ENCODE measurements around the gene EIF4EBP3.

The EIF4EBP3 gene

GRCh38 chr5:140548791-140549190 is 1.3 kb downstream of the EIF4EBP3 start:
- Histone ChIP-seq H3K36me3 (ENCODE audit: insufficient read depth, low read length) (peaks cover 74% of the 10 kb centered on the region), H3K9me3 (ENCODE audit: low read length) (no peaks in the 10 kb centered on the region), H3K4me3 (ENCODE audit: low read length) (no peak overlapping the region), H3K27me3 (ENCODE audit: insufficient read depth, low read length) (no peaks in the 10 kb centered on the region), H3K4me1 (ENCODE audit: insufficient read depth, low read length) (no peaks in the 10 kb centered on the region), H2AFZ (ENCODE audit: low read depth, low read length) (no peak overlapping the region)

- peaks cover 71% of the 10 kb centered on the region for H3K36me3 ChIP-seq (ENCODE audit: insufficient read depth, low read length)
- no peaks in the 10 kb centered on the region for H3K27me3 ChIP-seq (ENCODE audit: insufficient read depth, low read length)
- H3K4me1 ChIP-seq (ENCODE audit: insufficient read depth, low read length), result no peaks in the 10 kb centered on the region
- no peak overlapping the region for H2AFZ ChIP-seq (ENCODE audit: low read depth, low read length)
- H3K9me3 ChIP-seq (ENCODE audit: low read length), result no peaks in the 10 kb centered on the region
- no peak overlapping the region for H3K4me3 ChIP-seq (ENCODE audit: low read length)
Observed at GRCh38 chr5:140549237-140550144, 2.0 kb downstream of the EIF4EBP3 start.

- Histone ChIP-seq H3K36me3 (ENCODE audit: insufficient read depth, low read length) (peaks cover 65% of the 10 kb centered on the region), H3K9me3 (ENCODE audit: low read length) (no peaks in the 10 kb centered on the region), H2AFZ (ENCODE audit: low read depth, low read length) (no peak overlapping the region), H3K4me3 (ENCODE audit: low read length) (no peak overlapping the region), H3K4me1 (ENCODE audit: insufficient read depth, low read length) (peaks cover under 1% of the 10 kb centered on the region), H3K27me3 (ENCODE audit: insufficient read depth, low read length) (no peaks in the 10 kb centered on the region)
Observed at GRCh38 chr5:140550147-140551079, 3.0 kb downstream of the EIF4EBP3 start.

- H3K27me3 ChIP-seq (ENCODE audit: insufficient read depth, low read length), result no peaks in the 10 kb centered on the region
- no peaks in the 10 kb centered on the region for H3K9me3 ChIP-seq (ENCODE audit: low read length)
- peaks cover 11% of the 10 kb centered on the region for H3K4me1 ChIP-seq (ENCODE audit: insufficient read depth, low read length)
- no peak overlapping the region for H2AFZ ChIP-seq (ENCODE audit: low read depth, low read length)
- peaks cover 57% of the 10 kb centered on the region for H3K36me3 ChIP-seq (ENCODE audit: insufficient read depth, low read length)
- H3K4me3 ChIP-seq (ENCODE audit: low read length), result no peak overlapping the region
Observed at GRCh38 chr5:140551872-140552271, 4.4 kb downstream of the EIF4EBP3 start.

GRCh38 chr5:140553657-140554056 is 6.2 kb downstream of the EIF4EBP3 start:
- peaks cover 49% of the 10 kb centered on the region for H3K36me3 ChIP-seq (ENCODE audit: insufficient read depth, low read length)
- no peak overlapping the region for H3K4me3 ChIP-seq (ENCODE audit: low read length)
- no peaks in the 10 kb centered on the region for H3K27me3 ChIP-seq (ENCODE audit: insufficient read depth, low read length)
- H3K4me1 ChIP-seq (ENCODE audit: insufficient read depth, low read length), result peaks cover 17% of the 10 kb centered on the region
- H3K9me3 ChIP-seq (ENCODE audit: low read length), result no peaks in the 10 kb centered on the region
- H2AFZ ChIP-seq (ENCODE audit: low read depth, low read length), result no peak overlapping the region

- Histone ChIP-seq H3K36me3 (ENCODE audit: insufficient read depth, low read length) (peaks cover 41% of the 10 kb centered on the region), H3K4me3 (ENCODE audit: low read length) (no peak overlapping the region), H3K27me3 (ENCODE audit: insufficient read depth, low read length) (no peaks in the 10 kb centered on the region), H3K9me3 (ENCODE audit: low read length) (no peaks in the 10 kb centered on the region), H3K4me1 (ENCODE audit: insufficient read depth, low read length) (peaks cover 17% of the 10 kb centered on the region), H2AFZ (ENCODE audit: low read depth, low read length) (no peak overlapping the region)
Observed at GRCh38 chr5:140554454-140554853, 7.0 kb downstream of the EIF4EBP3 start.

- Histone ChIP-seq H3K4me1 (ENCODE audit: insufficient read depth, low read length) (peaks cover 17% of the 10 kb centered on the region), H2AFZ (ENCODE audit: low read depth, low read length) (no peak overlapping the region), H3K4me3 (ENCODE audit: low read length) (peak overlapping the region; percentile 73), H3K27me3 (ENCODE audit: insufficient read depth, low read length) (no peaks in the 10 kb centered on the region), H3K9me3 (ENCODE audit: low read length) (no peaks in the 10 kb centered on the region), H3K36me3 (ENCODE audit: insufficient read depth, low read length) (peaks cover 27% of the 10 kb centered on the region)
Observed at GRCh38 chr5:140555747-140556312, 8.4 kb downstream of the EIF4EBP3 start.

- peaks cover 17% of the 10 kb centered on the region for H3K4me1 ChIP-seq (ENCODE audit: insufficient read depth, low read length)
- H3K4me3 ChIP-seq (ENCODE audit: low read length), result peak overlapping the region; percentile 73
- H3K36me3 ChIP-seq (ENCODE audit: insufficient read depth, low read length), result peaks cover 21% of the 10 kb centered on the region
- H2AFZ ChIP-seq (ENCODE audit: low read depth, low read length), result no peak overlapping the region
- no peaks in the 10 kb centered on the region for H3K27me3 ChIP-seq (ENCODE audit: insufficient read depth, low read length)
- no peaks in the 10 kb centered on the region for H3K9me3 ChIP-seq (ENCODE audit: low read length)
Observed at GRCh38 chr5:140556438-140556837, 9.0 kb downstream of the EIF4EBP3 start.

GRCh38 chr5:140557136-140557805 is 9.8 kb downstream of the EIF4EBP3 start, which contains the start of gene SRA1:
TSS of gene SRA1 (minus strand) at chr5:140557473. CDS start at chr5:140557452, 21 bp downstream.
- peak within 1 kb of the TSS; percentile 73 for H3K4me3 ChIP-seq (ENCODE audit: low read length)
- H3K9me3 ChIP-seq (ENCODE audit: low read length), result no peaks in the 10 kb centered on the region
- peaks cover 15% of the 10 kb centered on the region for H3K36me3 ChIP-seq (ENCODE audit: insufficient read depth, low read length)
- H2AFZ ChIP-seq (ENCODE audit: low read depth, low read length), result peak within 1 kb of the TSS; percentile 46
- H3K27me3 ChIP-seq (ENCODE audit: insufficient read depth, low read length), result no peaks in the 10 kb centered on the region
- peaks cover 17% of the 10 kb centered on the region for H3K4me1 ChIP-seq (ENCODE audit: insufficient read depth, low read length)

GRCh38 chr5:140557965-140558364 is 10.5 kb downstream of the EIF4EBP3 start:
- H3K36me3 ChIP-seq (ENCODE audit: insufficient read depth, low read length), result peaks cover 14% of the 10 kb centered on the region
- H3K4me1 ChIP-seq (ENCODE audit: insufficient read depth, low read length), result peaks cover 17% of the 10 kb centered on the region
- no peaks in the 10 kb centered on the region for H3K9me3 ChIP-seq (ENCODE audit: low read length)
- peak overlapping the region; percentile 73 for H3K4me3 ChIP-seq (ENCODE audit: low read length)
- H3K27me3 ChIP-seq (ENCODE audit: insufficient read depth, low read length), result no peaks in the 10 kb centered on the region
- H2AFZ ChIP-seq (ENCODE audit: low read depth, low read length), result no peak overlapping the region

GRCh38 chr5:140558542-140558941 is 11.1 kb downstream of the EIF4EBP3 start:
- H3K27me3 ChIP-seq (ENCODE audit: insufficient read depth, low read length), result no peaks in the 10 kb centered on the region
- H3K4me1 ChIP-seq (ENCODE audit: insufficient read depth, low read length), result peaks cover 20% of the 10 kb centered on the region
- H3K4me3 ChIP-seq (ENCODE audit: low read length), result no peak overlapping the region
- H3K9me3 ChIP-seq (ENCODE audit: low read length), result no peaks in the 10 kb centered on the region
- peaks cover 10% of the 10 kb centered on the region for H3K36me3 ChIP-seq (ENCODE audit: insufficient read depth, low read length)
- H2AFZ ChIP-seq (ENCODE audit: low read depth, low read length), result no peak overlapping the region

- H2AFZ ChIP-seq (ENCODE audit: low read depth, low read length), result no peak overlapping the region
- H3K27me3 ChIP-seq (ENCODE audit: insufficient read depth, low read length), result no peaks in the 10 kb centered on the region
- H3K36me3 ChIP-seq (ENCODE audit: insufficient read depth, low read length), result peaks cover 4% of the 10 kb centered on the region
- peaks cover 27% of the 10 kb centered on the region for H3K4me1 ChIP-seq (ENCODE audit: insufficient read depth, low read length)
- H3K9me3 ChIP-seq (ENCODE audit: low read length), result no peaks in the 10 kb centered on the region
- no peak overlapping the region for H3K4me3 ChIP-seq (ENCODE audit: low read length)
Observed at GRCh38 chr5:140560227-140560626, 12.8 kb downstream of the EIF4EBP3 start.
